Suprapubic skin (tissue), 4 donors: ENCODE data around the gene IL3.

ENCODE experiments used
- CTCF ChIP-seq, 2 donors: fragments of 200-600 bp in 1 of 2; fragments of 450-650 bp in 1 of 2; sonication (generic) in 1 of 2; IDR thresholded peaks; one replicate each; pipeline ENCODE4 v1.5.1; 2016 to 2019; ENCODE audit warnings: antibody characterized with exemption in 2 of 2, mild to moderate bottlenecking in 1 of 2, moderate library complexity in 1 of 2
- EP300 ChIP-seq: sonication (generic); formaldehyde crosslinking; IDR thresholded peaks from one replicate; pipeline ENCODE4 v1.6.1; 2017; ENCODE audit warnings: antibody characterized with exemption
- POLR2A ChIP-seq, 2 donors: fragments of 450-650 bp; IDR thresholded peaks; one replicate each; pipeline ENCODE4 v1.6.1; 2017; ENCODE audit warnings: antibody characterized with exemption in 2 of 2, mild to moderate bottlenecking in 2 of 2, moderate library complexity in 2 of 2
- POLR2AphosphoS5 ChIP-seq, 3 donors: sonication (generic); formaldehyde crosslinking; IDR thresholded peaks; one replicate each; pipeline ENCODE4 v1.6.1; 2017; ENCODE audit warnings: antibody characterized with exemption in 3 of 3

GRCh38 chr5:132017316-132017715 lies 43.1 kb upstream of the IL3 start:
- no peak for TF ChIP-seq CTCF (IDR thresholded peaks at IDR 0.05)
- TF ChIP-seq EP300, result no peak
- TF ChIP-seq POLR2AphosphoS5 (IDR thresholded peaks at IDR 0.05), result no peak
- TF ChIP-seq POLR2A (IDR thresholded peaks at IDR 0.05), result no peak
